Adrenal gland (tissue), 5 donors: Measurements from ENCODE around the gene SHROOM2.

Experiments used
- CTCF ChIP-seq, 6 experiments: fragments of 450-650 bp in 4 of 6; fragments of 200-600 bp in 2 of 6; sonication (generic) in 1 of 6; IDR thresholded peaks; 1 replicate in 5 of 6; 2 replicates in 1 of 6; pipeline versions ENCODE4 v1.5.1 to v1.8.0; 2016 to 2021; ENCODE audit warnings: antibody characterized with exemption in 6 of 6, mild to moderate bottlenecking in 2 of 6, moderate library complexity in 1 of 6
- POLR2A ChIP-seq, 2 donors: fragments of 450-650 bp; IDR thresholded peaks; one replicate each; pipeline ENCODE4 v1.6.1; 2017; ENCODE audit warnings: antibody characterized with exemption in 2 of 2, mild to moderate bottlenecking in 2 of 2, moderate library complexity in 1 of 2
- donor health status: DM: no; HTN: no; CAD: no.

GRCh38 chrX:9775930-9776329 is 10.3 kb upstream of the SHROOM2 start:
- TF ChIP-seq POLR2A (IDR thresholded peaks at IDR 0.05): no peak
- TF ChIP-seq CTCF (IDR thresholded peaks at IDR 0.05): no peak
